Spinal cord (tissue), 10 donors: ENCODE results near the gene NUBPL. TPM values are rescaled to one million over a fixed set of nuclear protein-coding genes. Genes with fewer than 3 reads are reported as not detected.
"Not testable (repeated sequence)": the region's sequence is repeated elsewhere in the genome, so short reads cannot be mapped to it uniquely, and the experiment has no call there.

Experiments used
- DNase-seq, 6 donors: peaks; one replicate each; pipeline versions ENCODE4 v3.0.0 to v3.0.0-alpha.2; 2013 to 2015; ENCODE audit warnings: low spot score in 6 of 6, low read depth in 4 of 6
- H3K27ac ChIP-seq: one replicate; pipeline ENCODE4 v1.5.1; 2013; ENCODE audit warnings: low read depth, low read length, control low read depth
- H3K27me3 ChIP-seq: one replicate; pipeline ENCODE4 v1.6.1; 2013; ENCODE audit warnings: low read length; ENCODE audit not compliant: control insufficient read depth, insufficient read depth
- H3K36me3 ChIP-seq: one replicate; pipeline ENCODE4 v1.6.1; 2013; ENCODE audit warnings: low read length; ENCODE audit not compliant: control insufficient read depth, insufficient read depth
- H3K4me1 ChIP-seq: one replicate; pipeline ENCODE4 v1.6.1; 2013; ENCODE audit warnings: low read length; ENCODE audit not compliant: control insufficient read depth, insufficient read depth
- H3K4me3 ChIP-seq: one replicate; pipeline ENCODE4 v1.5.1; 2013; ENCODE audit warnings: low read depth, low read length, control low read depth
- H3K9me3 ChIP-seq: one replicate; pipeline ENCODE4 v1.6.1; 2013; ENCODE audit warnings: low read length; ENCODE audit not compliant: control insufficient read depth, insufficient read depth
- WGBS: methylation state at CpG from one replicate; pipeline ENCODE4 v1.1.5; 2013; ENCODE audit warnings: missing lambda C conversion rate; ENCODE audit not compliant: insufficient coverage; 5-methylcytosine and 5-hydroxymethylcytosine counted together
- polyA plus RNA-seq, 2 donors: library from polyadenylated mRNA; unstranded; fragments of 120-200 nt; gene quantifications; one replicate each; pipeline ENCODE4 v1.2.1, GENCODE V29; 2013; ENCODE audit not compliant: insufficient read length in 2 of 2
- total RNA-seq, 2 donors: library from RNA; depleted of rRNA in 1 of 2; stranded (reverse); fragments of 120-200 nt in 1 of 2; fragments of >200 nt in 1 of 2; gene quantifications; one replicate each; pipeline versions ENCODE4 v1.2.3 to v1.2.4, GENCODE V29; 2013 to 2014
- donor health status: healthy.

The NUBPL gene
- total and polyA plus RNA-seq, 4 donors: 11.2 to 17.9 (median 11.5) TPM

- Histone ChIP-seq H3K9me3 (no peaks in the 10 kb centered on the region), H3K36me3 (no peaks in the 10 kb centered on the region), H3K27me3 (no peaks in the 10 kb centered on the region), H3K27ac (no peak overlapping the region), H3K4me1 (no peaks in the 10 kb centered on the region), H3K4me3 (no peak overlapping the region)
- WGBS: 81% methylated on average over 2 of the region's 5 CpGs
- DNase-seq: no peak
Measured at GRCh38 chr14:31837031-31837430, 275.8 kb downstream of the NUBPL start.

GRCh38 chr14:31842899-31843298, 281.7 kb downstream of the NUBPL start:
- WGBS: no CpG with 5 or more reads among the region's 2 CpGs
- Histone ChIP-seq H3K4me1 (no peaks in the 10 kb centered on the region), H3K27ac (no peak overlapping the region), H3K27me3 (no peaks in the 10 kb centered on the region), H3K36me3 (no peaks in the 10 kb centered on the region), H3K9me3 (no peaks in the 10 kb centered on the region), H3K4me3 (no peak overlapping the region)
- peak in 1 of 6 donors; percentile 19 for DNase-seq

- Histone ChIP-seq H3K4me1 (no peaks in the 10 kb centered on the region), H3K4me3 (no peak overlapping the region), H3K9me3 (no peaks in the 10 kb centered on the region), H3K27me3 (no peaks in the 10 kb centered on the region), H3K36me3 (no peaks in the 10 kb centered on the region), H3K27ac (no peak overlapping the region)
- no CpG with 5 or more reads among the region's 1 CpG for WGBS
- DNase-seq: no peak
Measured at GRCh38 chr14:31843361-31844091, 282.3 kb downstream of the NUBPL start.

GRCh38 chr14:31854508-31855075, 293.4 kb downstream of the NUBPL start:
- Histone ChIP-seq H3K9me3 (no peaks in the 10 kb centered on the region), H3K4me1 (no peaks in the 10 kb centered on the region), H3K27me3 (no peaks in the 10 kb centered on the region), H3K27ac (no peak overlapping the region), H3K36me3 (no peaks in the 10 kb centered on the region), H3K4me3 (no peak overlapping the region)
- DNase-seq: no peak
- WGBS: 80% methylated on average over 1 of the region's 2 CpGs

- no peak for DNase-seq
- no CpG with 5 or more reads among the region's 1 CpG for WGBS
- Histone ChIP-seq H3K4me1 (no peaks in the 10 kb centered on the region), H3K36me3 (no peaks in the 10 kb centered on the region), H3K9me3 (no peaks in the 10 kb centered on the region), H3K4me3 (no peak overlapping the region), H3K27ac (no peak overlapping the region), H3K27me3 (no peaks in the 10 kb centered on the region)
Measured at GRCh38 chr14:31855262-31855661, 294.1 kb downstream of the NUBPL start.

GRCh38 chr14:31856003-31856402, 294.8 kb downstream of the NUBPL start:
- DNase-seq, H3K36me3 ChIP-seq, H3K4me3 ChIP-seq, H3K4me1 ChIP-seq, H3K27ac ChIP-seq, H3K9me3 ChIP-seq, H3K27me3 ChIP-seq: not testable (repeated sequence)
- no CpG with 5 or more reads among the region's 2 CpGs for WGBS

- Histone ChIP-seq H3K27ac (no peak overlapping the region), H3K9me3 (no peaks in the 10 kb centered on the region), H3K4me3 (no peak overlapping the region), H3K36me3 (no peaks in the 10 kb centered on the region), H3K27me3 (no peaks in the 10 kb centered on the region), H3K4me1 (no peaks in the 10 kb centered on the region)
- no CpG with 5 or more reads among the region's 1 CpG for WGBS
- DNase-seq: no peak
Measured at GRCh38 chr14:31858868-31859267, 297.7 kb downstream of the NUBPL start.

- no peak for DNase-seq
- 98% methylated on average over 8 of the region's 13 CpGs for WGBS
- H3K36me3 ChIP-seq: no peaks in the 10 kb centered on the region
Measured at GRCh38 chr14:31864937-31865855, 304.0 kb downstream of the NUBPL start.

GRCh38 chr14:31867570-31867969, 306.4 kb downstream of the NUBPL start:
- no peaks in the 10 kb centered on the region for H3K4me1 ChIP-seq
- no peaks in the 10 kb centered on the region for H3K36me3 ChIP-seq
- no peak overlapping the region for H3K4me3 ChIP-seq
- H3K27me3 ChIP-seq: no peaks in the 10 kb centered on the region
- no peak overlapping the region for H3K27ac ChIP-seq
- no peak for DNase-seq
- no peaks in the 10 kb centered on the region for H3K9me3 ChIP-seq

More at GRCh38 chr14:31864937-31865855, 304.0 kb downstream of the NUBPL start:
- no peaks in the 10 kb centered on the region for H3K4me1 ChIP-seq
- H3K4me3 ChIP-seq: no peak overlapping the region
- H3K27me3 ChIP-seq: no peaks in the 10 kb centered on the region
- H3K27ac ChIP-seq: no peak overlapping the region
- no peaks in the 10 kb centered on the region for H3K9me3 ChIP-seq
